ENCODE results near the gene DMAC2L.

DNA sequence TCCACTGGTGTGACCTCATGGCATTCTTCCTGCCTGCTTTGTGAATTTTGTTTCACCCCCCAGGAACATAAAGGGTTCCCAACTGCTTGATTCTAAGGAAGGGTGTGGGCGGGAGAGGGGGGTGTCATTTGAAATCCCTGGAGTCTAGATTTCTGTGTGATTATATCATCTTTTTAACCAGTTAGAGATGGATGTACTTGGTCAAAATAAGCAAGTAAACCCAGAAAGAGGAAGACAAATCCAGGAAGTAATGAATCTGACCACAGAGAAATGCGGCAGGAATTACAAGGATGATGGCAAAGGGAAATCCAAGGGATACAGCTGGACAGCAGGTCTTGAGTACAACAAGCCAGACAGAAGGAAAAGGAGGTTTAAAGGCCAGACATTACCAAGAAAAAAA lies 38.9 kb downstream of the DMAC2L start:
- TF ChIP-seq, protein P1, sequence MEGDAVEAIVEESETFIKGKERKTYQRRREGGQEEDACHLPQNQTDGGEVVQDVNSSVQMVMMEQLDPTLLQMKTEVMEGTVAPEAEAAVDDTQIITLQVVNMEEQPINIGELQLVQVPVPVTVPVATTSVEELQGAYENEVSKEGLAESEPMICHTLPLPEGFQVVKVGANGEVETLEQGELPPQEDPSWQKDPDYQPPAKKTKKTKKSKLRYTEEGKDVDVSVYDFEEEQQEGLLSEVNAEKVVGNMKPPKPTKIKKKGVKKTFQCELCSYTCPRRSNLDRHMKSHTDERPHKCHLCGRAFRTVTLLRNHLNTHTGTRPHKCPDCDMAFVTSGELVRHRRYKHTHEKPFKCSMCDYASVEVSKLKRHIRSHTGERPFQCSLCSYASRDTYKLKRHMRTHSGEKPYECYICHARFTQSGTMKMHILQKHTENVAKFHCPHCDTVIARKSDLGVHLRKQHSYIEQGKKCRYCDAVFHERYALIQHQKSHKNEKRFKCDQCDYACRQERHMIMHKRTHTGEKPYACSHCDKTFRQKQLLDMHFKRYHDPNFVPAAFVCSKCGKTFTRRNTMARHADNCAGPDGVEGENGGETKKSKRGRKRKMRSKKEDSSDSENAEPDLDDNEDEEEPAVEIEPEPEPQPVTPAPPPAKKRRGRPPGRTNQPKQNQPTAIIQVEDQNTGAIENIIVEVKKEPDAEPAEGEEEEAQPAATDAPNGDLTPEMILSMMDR (IDR thresholded peaks at IDR 0.05; ENCODE audit: insufficient read depth, low read depth, low read length) = no peak
- no peak for TF ChIP-seq EZH2 (IDR thresholded peaks at IDR 0.05; ENCODE audit: insufficient read depth, low read length)
